A549 (cell line): ENCODE data around the gene RNF167. TPM values are rescaled to one million over a fixed set of nuclear protein-coding genes. Genes with fewer than 3 reads are reported as not detected.

Experiments used
- ATAC-seq, 2 experiments: fragments of 200-7000 bp in 1 of 2; fragments of >200 bp in 1 of 2; cut with Nextera tagmentation in 1 of 2; cut with Tn5 transposase in 1 of 2; 3 replicates each; pipeline versions ENCODE4 v1.8.0 to v1.9.1; 2018 to 2020; ENCODE audit warnings: mild to moderate bottlenecking in 1 of 2, moderate library complexity in 1 of 2
- CTCF ChIA-PET: fragments of 300-600 bp; sonication (Branson Sonifier 250); formaldehyde crosslinking; extraction: SDS; loops from one replicate; lab custom pipeline; 2021; ENCODE audit warnings: antibody characterized with exemption, inconsistent platforms; lab: Yijun Ruan, JAX
- POLR2A ChIA-PET: fragments of 350-600 bp; formaldehyde crosslinking; extraction: SDS; loops from one replicate; lab custom pipeline; 2021; ENCODE audit warnings: antibody characterized with exemption, inconsistent platforms; lab: Yijun Ruan, JAX
- DNase-seq, 2 experiments: peaks; one replicate each; pipeline versions ENCODE4 v3.0.0 to v3.0.0-alpha.2; 2011 to 2016; ENCODE audit warnings: low read depth in 1 of 2, low spot score in 1 of 2
- FAIRE-seq: peaks from 2 replicates; lab custom pipeline; 2011; peaks lifted over from hg19 to GRCh38; lab: Jason Lieb, UNC
- H3K27ac ChIP-seq, 2 experiments: fragments of >200 bp; sonication (Bioruptor Twin); formaldehyde crosslinking; 3 replicates each; pipeline ENCODE4 v1.5.1; 2016 to 2017
- H3K4me1 ChIP-seq: fragments of >200 bp; sonication (Bioruptor Twin); formaldehyde crosslinking; 3 replicates; pipeline ENCODE4 v1.6.1; 2016
- H3K4me2 ChIP-seq: fragments of >200 bp; sonication (Bioruptor Twin); formaldehyde crosslinking; 3 replicates; pipeline ENCODE4 v1.6.1; 2016
- H3K4me3 ChIP-seq: fragments of >200 bp; sonication (Bioruptor Twin); formaldehyde crosslinking; 3 replicates; pipeline ENCODE4 v1.5.1; 2016
- H3K9me3 ChIP-seq: fragments of >200 bp; sonication (Bioruptor Twin); formaldehyde crosslinking; 3 replicates; pipeline ENCODE4 v1.6.1; 2016
- CBX8 ChIP-seq: fragments of 200-600 bp; sonication (generic); IDR thresholded peaks from 2 replicates; pipeline ENCODE4 v1.6.1; 2016
- CTCF ChIP-seq: fragments of >200 bp; sonication (Bioruptor Twin); formaldehyde crosslinking; IDR thresholded peaks from 3 replicates; pipeline ENCODE4 v1.5.1; 2016
- E2F6 ChIP-seq: IDR thresholded peaks from 2 replicates; pipeline ENCODE4 v1.6.1; 2012; ENCODE audit warnings: low read depth, borderline replicate concordance
- EHF ChIP-seq: fragments of 250-450 bp; sonication (Bioruptor Pico); IDR thresholded peaks from 2 replicates; pipeline ENCODE4 v1.5.0; 2020; ENCODE audit warnings: mild to moderate bottlenecking
- ELK1 ChIP-seq: fragments of 150-350 bp; IDR thresholded peaks from 2 replicates; pipeline ENCODE4 v1.6.1; 2014; ENCODE audit warnings: low read depth, mild to moderate bottlenecking, low read length
- EP300 ChIP-seq, 2 experiments: fragments of >200 bp; sonication (Bioruptor Twin); formaldehyde crosslinking; IDR thresholded peaks; 2 replicates in 1 of 2; 3 replicates in 1 of 2; pipeline ENCODE4 v1.6.1; 2016 to 2017
- FOSB ChIP-seq: fragments of 250-450 bp; sonication (Bioruptor Pico); IDR thresholded peaks from 2 replicates; pipeline ENCODE4 v1.5.0; 2020; ENCODE audit warnings: mild to moderate bottlenecking, moderate library complexity
- FOSL2 ChIP-seq, 2 experiments: fragments of 450-650 bp in 1 of 2; fragments of >200 bp in 1 of 2; sonication (Bioruptor Twin) in 1 of 2; formaldehyde crosslinking; IDR thresholded peaks; 2 replicates each; pipeline versions ENCODE4 v1.5.0 to v1.6.1; 2016 to 2020; ENCODE audit warnings: mild to moderate bottlenecking in 1 of 2, moderate library complexity in 1 of 2
- GATA3 ChIP-seq: IDR thresholded peaks from 2 replicates; pipeline ENCODE4 v1.6.1; 2012; ENCODE audit warnings: borderline replicate concordance
- HDAC2 ChIP-seq: fragments of 200-600 bp; sonication (generic); IDR thresholded peaks from 2 replicates; pipeline ENCODE4 v1.6.1; 2016
- HEYL ChIP-seq: fragments of 250-450 bp; sonication (Bioruptor Pico); IDR thresholded peaks from 2 replicates; pipeline ENCODE4 v1.8.0; 2021; ENCODE audit warnings: mild to moderate bottlenecking, moderate library complexity
- HMGXB4 ChIP-seq: fragments of 250-450 bp; sonication (Bioruptor Pico); IDR thresholded peaks from 2 replicates; pipeline ENCODE4 v1.5.0; 2021; ENCODE audit warnings: mild to moderate bottlenecking, moderate library complexity, borderline replicate concordance
- HOXA7 ChIP-seq: fragments of 250-450 bp; sonication (Bioruptor Pico); IDR thresholded peaks from 2 replicates; pipeline ENCODE4 v1.5.0; 2020; ENCODE audit warnings: mild to moderate bottlenecking, moderate library complexity
- HOXB5 ChIP-seq: fragments of 250-450 bp; sonication (Bioruptor Pico); IDR thresholded peaks from 2 replicates; pipeline ENCODE4 v1.5.0; 2020; ENCODE audit warnings: mild to moderate bottlenecking, moderate library complexity
- JUN ChIP-seq, 2 experiments: fragments of >200 bp; sonication (Bioruptor Twin); formaldehyde crosslinking; IDR thresholded peaks; 2 replicates in 1 of 2; 3 replicates in 1 of 2; pipeline ENCODE4 v1.6.1; 2016 to 2017
- JUNB ChIP-seq: fragments of >200 bp; sonication (Bioruptor Twin); formaldehyde crosslinking; IDR thresholded peaks from 2 replicates; pipeline ENCODE4 v1.6.1; 2016
- KDM5A ChIP-seq: fragments of 200-600 bp; sonication (generic); IDR thresholded peaks from 2 replicates; pipeline ENCODE4 v1.6.1; 2016; ENCODE audit warnings: antibody characterized with exemption, mild to moderate bottlenecking
- MAX ChIP-seq: IDR thresholded peaks from 2 replicates; pipeline ENCODE4 v1.6.1; 2012
- MAZ ChIP-seq: fragments of 150-350 bp; IDR thresholded peaks from 2 replicates; pipeline ENCODE4 v1.6.1; 2014; ENCODE audit warnings: antibody characterized with exemption, low read depth, low read length, borderline replicate concordance
- MYC ChIP-seq: IDR thresholded peaks from 2 replicates; pipeline ENCODE4 v1.6.1; 2012; ENCODE audit warnings: mild to moderate bottlenecking, inconsistent platforms, low read length, improper control_type of control experiment, borderline replicate concordance
- PBX3 ChIP-seq: IDR thresholded peaks from 2 replicates; pipeline ENCODE4 v1.6.1; 2012
- POLR2A ChIP-seq: IDR thresholded peaks from 2 replicates; pipeline ENCODE4 v1.6.1; 2012; ENCODE audit warnings: mild to moderate bottlenecking, low read length
- RARB ChIP-seq: fragments of 250-450 bp; sonication (Bioruptor Pico); IDR thresholded peaks from 2 replicates; pipeline ENCODE4 v1.8.0; 2021; ENCODE audit warnings: mild to moderate bottlenecking, moderate library complexity
- RCOR1 ChIP-seq: fragments of 150-350 bp; IDR thresholded peaks from 2 replicates; pipeline ENCODE4 v1.6.1; 2014; ENCODE audit warnings: antibody characterized with exemption, low read length, low read depth
- SREBF2 ChIP-seq: fragments of 450-650 bp; IDR thresholded peaks from 2 replicates; pipeline ENCODE4 v1.6.1; 2014; ENCODE audit warnings: mild to moderate bottlenecking, moderate library complexity
- TFCP2L1 ChIP-seq: fragments of 250-450 bp; sonication (Bioruptor Pico); IDR thresholded peaks from 2 replicates; pipeline ENCODE4 v1.5.0; 2021; ENCODE audit warnings: mild to moderate bottlenecking
- USF2 ChIP-seq: fragments of 450-650 bp; IDR thresholded peaks from 2 replicates; pipeline ENCODE4 v1.6.1; 2014; ENCODE audit warnings: antibody characterized with exemption
- ZNF302 ChIP-seq: fragments of 250-450 bp; sonication (Bioruptor Pico); IDR thresholded peaks from 2 replicates; pipeline ENCODE4 v1.9.0; 2021; ENCODE audit warnings: inconsistent platforms, mild to moderate bottlenecking, moderate library complexity
- WGBS: methylation state at CpG from one replicate; pipeline ENCODE4 v1.1.6; 2017; ENCODE audit errors: missing lambda C conversion rate; 5-methylcytosine and 5-hydroxymethylcytosine counted together
- polyA plus RNA-seq, 4 experiments: library from polyadenylated mRNA; depleted of rRNA in 3 of 4; stranded (reverse); fragments of >200 nt; fragmentation: RNase III in 1 of 4; extraction: RNeasy Plus Mini Kit Qiagen cat#74134 plus additional on column Dnase treatment in 1 of 4; gene quantifications; 2 replicates in 3 of 4; 3 replicates in 1 of 4; pipeline ENCODE4 v1.2.3, GENCODE V29; 2011 to 2017

RNF167 gene
- polyA plus RNA-seq, 2 of the 4 experiments (the other 2 are of a cell fraction): 86.4 to 98.7 TPM

- peak; percentile 19; the same call in 1 of the 2 replicates for TF ChIP-seq HMGXB4 (CRISPR knock-in tag)
- TF ChIP-seq HOXB5 (CRISPR knock-in tag): no peak
- no peak for TF ChIP-seq MAZ
- TF ChIP-seq FOSL2 (IDR thresholded peaks at IDR 0.05): no peak
- no peak for TF ChIP-seq FOSL2 (CRISPR knock-in tag; IDR thresholded peaks at IDR 0.05)
- TF ChIP-seq MYC: no peak
- TF ChIP-seq E2F6: no peak
- no peak for TF ChIP-seq RCOR1
- TF ChIP-seq GATA3: no peak
- 0 out of 2 replicates have a peak, but pooled peaks have one; percentile 3 for TF ChIP-seq POLR2A
- TF ChIP-seq HEYL: no peak
- no peak for TF ChIP-seq SREBF2
- TF ChIP-seq CBX8: no peak
Measured at GRCh38 chr17:4944554-4945175, 4.6 kb downstream of the RNF167 start (continued).

- ChIA-PET POLR2A (interaction anchor here (5.3 kb wide), 1 partner anchor 22 kb away, joined by 67 read pairs; the partner anchor contains the start of gene SPAG7), CTCF (interaction anchor here (0.6 to 3.7 kb wide), 4 partner anchors 17 to 88 kb away, joined by 3 to 17 read pairs (median 8); partner anchors contain the start of gene CAMTA2)
- ATAC-seq: peak; percentile 13 to 30; a peak in 4 of 6 replicates
- Histone ChIP-seq H3K4me1 (peaks cover 55% of the 10 kb centered on the region), H3K4me3 (peak overlapping the region; percentile 98), H3K4me2 (peak overlapping the region; percentile 99), H3K9me3 (no peaks in the 10 kb centered on the region), H3K27ac (peak overlapping the region; percentile 99)
- 14% methylated on average over 7 of the region's 7 CpGs for WGBS
- peak; percentile 81 for FAIRE-seq
- peak; percentile 89 to 97 for DNase-seq
- peak; percentile 6; the same call in 1 of the 2 replicates for TF ChIP-seq USF2
- peak; percentile 63 for TF ChIP-seq JUNB
- TF ChIP-seq ELK1: no peak
- TF ChIP-seq JUN (IDR thresholded peaks at IDR 0.05): peak; percentile 83 to 92
- no peak for TF ChIP-seq HMGXB4 (CRISPR knock-in tag)
- no peak; the same call in 1 of the 2 replicates for TF ChIP-seq TFCP2L1 (CRISPR knock-in tag)
- TF ChIP-seq HOXA7 (CRISPR knock-in tag): peak; percentile 91; the same call in 1 of the 2 replicates
- TF ChIP-seq CTCF: no peak
- no peak; the same call in 1 of the 2 replicates for TF ChIP-seq EHF (CRISPR knock-in tag)
- TF ChIP-seq PBX3: peak; percentile 90
- TF ChIP-seq KDM5A: no peak
- TF ChIP-seq FOSB: peak; percentile 93
- TF ChIP-seq HOXB5 (CRISPR knock-in tag): 0 out of 2 replicates have a peak, but pooled peaks have one; percentile 32
- TF ChIP-seq HDAC2: no peak
- no peak for TF ChIP-seq ZNF302
- peak; percentile 69 for TF ChIP-seq MAX
- TF ChIP-seq MYC: no peak
- no peak for TF ChIP-seq RARB (CRISPR knock-in tag)
- TF ChIP-seq EP300 (IDR thresholded peaks at IDR 0.05): no peak
Measured at GRCh38 chr17:4945176-4945943, 5.3 kb downstream of the RNF167 start.
